ENCODE measurements around the gene VWA5B1. TPM values are rescaled to one million over a fixed set of nuclear protein-coding genes. Genes with fewer than 3 reads are reported as not detected.

Gene VWA5B1
- total and polyA plus RNA-seq, 2 of the 8 experiments (the other 6 are each of a cell fraction or from before 2014, with no cell fraction given) = 0.54 to 2.3 TPM

DNA sequence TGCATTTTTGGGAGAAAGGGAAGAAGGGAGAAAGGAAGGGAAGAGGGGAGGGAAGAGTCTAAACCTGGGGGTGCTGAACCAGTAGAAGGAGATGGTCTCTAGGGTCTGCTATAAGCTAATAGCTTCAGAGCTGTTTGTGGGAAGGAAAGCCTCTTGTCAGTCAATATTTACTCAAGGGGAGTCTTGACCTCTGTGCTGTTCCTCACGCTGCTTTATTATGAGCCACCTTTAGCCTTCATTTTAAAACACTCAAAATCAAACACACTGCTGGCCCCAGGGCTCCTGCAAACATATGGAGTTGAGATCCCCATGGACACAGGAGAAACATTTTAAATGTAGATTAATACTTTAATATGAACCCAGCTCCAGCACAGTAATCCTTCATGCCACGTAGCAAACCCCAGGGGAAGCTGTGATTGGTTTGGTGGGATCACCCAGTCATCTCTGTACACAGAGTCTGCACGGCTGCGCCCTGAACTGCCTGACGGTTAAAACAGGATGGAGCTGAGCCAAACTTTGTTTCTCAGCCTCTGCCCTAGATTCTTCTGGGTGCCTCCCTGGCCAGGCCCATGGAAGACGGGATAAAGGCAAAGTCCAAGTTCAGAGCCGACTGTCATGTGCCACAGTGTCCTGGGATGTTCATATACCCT, 40.2 kb upstream of the VWA5B1 start:
- Histone ChIP-seq H3K4ac (replicated peaks; ENCODE audit: insufficient read length, low read depth, low read length) (no peak overlapping the region), H2BK5ac (ENCODE audit: low read depth, low read length) (no peak overlapping the region), H2AK5ac (ENCODE audit: low read depth, low read length) (no peak overlapping the region), H4K91ac (replicated peaks; ENCODE audit: insufficient read length, low read length) (no peak overlapping the region), H2BK12ac (ENCODE audit: low read depth, low read length) (no peak overlapping the region), H4K8ac (ENCODE audit: extremely low read depth, insufficient read depth, low read length) (no peak overlapping the region), H2AFZ (ENCODE audit: low read length) (no peak overlapping the region), H3K23ac (ENCODE audit: insufficient read length) (no peak overlapping the region), H3K27me3 (replicated peaks in 1 of 4; ENCODE audit: control insufficient read depth in 3 of 4, extremely low read depth in 1 of 4, insufficient read depth in 3 of 4, low read length in 3 of 4) (no peaks in the 10 kb centered on the region), H3K23me2 (ENCODE audit: low read depth, low read length) (no peaks in the 10 kb centered on the region), H4K20me1 (replicated peaks in 1 of 2; ENCODE audit: control insufficient read depth in 1 of 2, insufficient read depth in 2 of 2, low read length in 2 of 2) (no peaks in the 10 kb centered on the region), H3K4me3 (ENCODE audit: extremely low read depth in 1 of 4, insufficient read depth in 2 of 4, low read depth in 3 of 4, low read length in 4 of 4) (no peak overlapping the region), H2BK20ac (ENCODE audit: low read length) (no peak overlapping the region), H3K9ac (replicated peaks in 1 of 4; ENCODE audit: extremely low read depth in 1 of 4, low read depth in 3 of 4, low read length in 3 of 4) (no peak overlapping the region), H3K79me2 (ENCODE audit: control insufficient read depth in 1 of 2, insufficient read depth in 2 of 2, low read length in 2 of 2) (no peaks in the 10 kb centered on the region), H3K4me1 (replicated peaks in 1 of 4; ENCODE audit: control insufficient read depth in 3 of 4, insufficient read depth in 4 of 4, low read length in 3 of 4) (peaks cover 0 to 3% (median 0%) of the 10 kb centered on the region in 4 experiments; a peak in 1 of 7 replicates), H3K36me3 (ENCODE audit: control insufficient read depth in 2 of 4, insufficient read depth in 4 of 4, low read length in 3 of 4) (no peaks in the 10 kb centered on the region), H3K79me1 (ENCODE audit: low read depth, low read length) (no peaks in the 10 kb centered on the region), H3K4me2 (ENCODE audit: insufficient read depth in 1 of 2, low read depth in 2 of 2, low read length in 2 of 2) (no peak overlapping the region), H3K14ac (ENCODE audit: insufficient read length) (no peak overlapping the region), H2BK15ac (ENCODE audit: low read length) (no peak overlapping the region), H3K9me3 (ENCODE audit: insufficient read depth in 2 of 2, low read depth in 1 of 2, low read length in 1 of 2) (no peaks in the 10 kb centered on the region), H4K5ac (ENCODE audit: insufficient read length, low read depth, low read length) (no peak overlapping the region), H3K27ac (ENCODE audit: low read depth, low read length) (no peak overlapping the region), H3K18ac (ENCODE audit: extremely low read depth, low read length) (no peak overlapping the region), H2BK120ac (replicated peaks; ENCODE audit: low read depth, low read length) (no peak overlapping the region), H3K56ac (replicated peaks; ENCODE audit: insufficient read length, low read depth, low read length) (no peak overlapping the region)
- ChIA-PET CTCF (ENCODE audit: partially characterized antibody) (interaction anchor here (0.8 to 1.8 kb wide), 10 partner anchors 13 to 180 kb away, joined by 3 to 5 read pairs (median 3); partner anchors contain the start of gene VWA5B1), POLR2A (ENCODE audit: partially characterized antibody) (no interaction called here)
- no peak for DNase-seq (ENCODE audit: low read depth in 1 of 2, low spot score in 2 of 2)
- 86% methylated on average over 7 of the region's 7 CpGs; no CpG with 5 or more reads in 1 of the 2 experiments for WGBS, 2 experiments (ENCODE audit: extremely low coverage in 1 of 2, insufficient coverage in 1 of 2, insufficient read length in 1 of 2, insufficient replicate concordance in 2 of 2, low coverage in 1 of 2, low lambda C conversion rate in 2 of 2, missing lambda C conversion rate in 1 of 2)
- no peak for FAIRE-seq
- TF ChIP-seq TEAD4 (IDR thresholded peaks at IDR 0.05; ENCODE audit: low read depth, low read length) (no peak), GABPA (IDR thresholded peaks at IDR 0.05; ENCODE audit: borderline replicate concordance, insufficient read depth, low read length) (no peak), RFX5 (IDR thresholded peaks at IDR 0.05; ENCODE audit: borderline replicate concordance, low read depth, low read length) (no peak), KDM4A (IDR thresholded peaks at IDR 0.05; ENCODE audit: low read depth, low read length, severe bottlenecking) (no peak), BCL11A (IDR thresholded peaks at IDR 0.05; ENCODE audit: low read depth in 2 of 2, low read length in 2 of 2) (no peak), KDM5A (IDR thresholded peaks at IDR 0.05; ENCODE audit: low read length) (no peak), SIRT6 (IDR thresholded peaks at IDR 0.05; ENCODE audit: low read length) (no peak), SIX5 (IDR thresholded peaks at IDR 0.05; ENCODE audit: low read depth, low read length) (no peak), CTBP2 (IDR thresholded peaks at IDR 0.05; ENCODE audit: borderline replicate concordance, insufficient read depth, insufficient read length, low read length) (no peak), POLR2AphosphoS5 (IDR thresholded peaks at IDR 0.05; ENCODE audit: low read depth, low read length) (no peak), BACH1 (IDR thresholded peaks at IDR 0.05; ENCODE audit: low read length) (no peak), KDM1A (IDR thresholded peaks at IDR 0.05; ENCODE audit: borderline replicate concordance, low read length) (no peak), CBX5 (IDR thresholded peaks at IDR 0.05; ENCODE audit: low read depth, low read length) (no peak), SAP30 (IDR thresholded peaks at IDR 0.05; ENCODE audit: insufficient read depth, insufficient replicate concordance, low read length) (no peak)

All from H1 (cell line).